HG02885 (cell line): Measurements from ENCODE around the gene PPM1G.
"Not testable (repeated sequence)": the region's sequence is repeated elsewhere in the genome, so short reads cannot be mapped to it uniquely, and the experiment has no call there.

Source experiments
- ATAC-seq: cut with Tn5 transposase; IDR thresholded peaks from one replicate; pipeline ENCODE4 v1.9.1; 2021; ENCODE audit warnings: mild to moderate bottlenecking; ENCODE audit not compliant: unreplicated experiment, poor library complexity

PPM1G gene, protein sequence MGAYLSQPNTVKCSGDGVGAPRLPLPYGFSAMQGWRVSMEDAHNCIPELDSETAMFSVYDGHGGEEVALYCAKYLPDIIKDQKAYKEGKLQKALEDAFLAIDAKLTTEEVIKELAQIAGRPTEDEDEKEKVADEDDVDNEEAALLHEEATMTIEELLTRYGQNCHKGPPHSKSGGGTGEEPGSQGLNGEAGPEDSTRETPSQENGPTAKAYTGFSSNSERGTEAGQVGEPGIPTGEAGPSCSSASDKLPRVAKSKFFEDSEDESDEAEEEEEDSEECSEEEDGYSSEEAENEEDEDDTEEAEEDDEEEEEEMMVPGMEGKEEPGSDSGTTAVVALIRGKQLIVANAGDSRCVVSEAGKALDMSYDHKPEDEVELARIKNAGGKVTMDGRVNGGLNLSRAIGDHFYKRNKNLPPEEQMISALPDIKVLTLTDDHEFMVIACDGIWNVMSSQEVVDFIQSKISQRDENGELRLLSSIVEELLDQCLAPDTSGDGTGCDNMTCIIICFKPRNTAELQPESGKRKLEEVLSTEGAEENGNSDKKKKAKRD

DNA sequence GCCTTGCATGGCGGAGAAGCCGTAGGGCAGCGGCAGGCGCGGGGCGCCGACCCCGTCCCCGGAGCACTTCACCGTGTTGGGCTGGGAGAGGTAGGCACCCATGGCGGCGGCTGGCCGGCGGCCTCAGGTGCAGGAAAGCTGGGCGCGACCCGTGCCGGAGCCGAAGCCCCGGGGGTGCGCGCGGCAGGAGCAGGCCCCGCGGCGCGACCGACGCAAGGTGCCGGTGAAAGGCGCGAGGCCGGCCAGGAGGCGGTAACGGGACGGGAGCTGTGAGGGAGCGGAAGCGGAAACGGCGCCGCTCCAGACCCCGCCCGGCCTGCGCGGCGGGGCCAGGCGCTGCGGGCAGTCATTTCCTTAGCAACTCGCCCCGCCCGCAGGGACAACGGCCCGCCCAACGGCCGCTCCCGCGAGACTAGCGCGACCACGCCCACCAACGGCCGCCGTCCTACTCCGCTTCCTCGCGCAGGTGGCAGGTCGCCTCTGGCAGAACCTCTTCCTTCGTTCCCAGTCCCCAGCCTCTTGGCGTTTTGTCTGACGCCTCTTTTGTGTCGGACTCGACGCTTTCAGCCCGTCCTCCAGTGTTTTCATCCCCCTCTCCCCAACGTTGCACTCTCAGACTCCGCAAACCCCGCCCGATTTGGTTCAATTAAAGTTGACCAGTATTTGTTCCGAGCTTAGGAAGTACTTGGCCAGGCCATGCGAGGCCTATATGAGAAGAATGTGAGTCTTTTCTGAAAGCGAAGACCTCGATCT is at the start of gene PPM1G:
PPM1G (minus strand) TSS at position 271 of the 753 bp plus-strand sequence; CDS start at position 102, 169 bp downstream.
- peak; percentile 96 for ATAC-seq

DNA sequence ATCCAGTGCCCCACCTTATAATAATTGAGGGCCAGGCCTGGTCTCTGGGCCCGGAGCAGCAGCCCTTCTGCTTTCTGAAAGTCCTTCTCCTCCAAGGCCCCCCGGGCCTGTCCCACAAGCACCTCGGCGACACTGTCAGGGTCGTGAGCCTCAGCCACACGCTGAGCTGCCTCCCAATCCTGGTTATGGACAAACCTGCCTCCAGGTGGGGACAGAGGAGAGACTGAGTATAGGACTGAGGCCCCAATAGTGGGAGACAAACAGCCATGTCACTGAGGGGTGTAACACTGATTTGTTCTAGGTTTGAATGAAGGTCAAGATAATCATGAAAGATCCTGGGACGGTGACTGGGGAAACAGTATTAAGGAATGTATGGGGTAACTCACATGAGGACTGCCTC is 44.6 kb upstream of the PPM1G start:
- ATAC-seq: no peak

DNA sequence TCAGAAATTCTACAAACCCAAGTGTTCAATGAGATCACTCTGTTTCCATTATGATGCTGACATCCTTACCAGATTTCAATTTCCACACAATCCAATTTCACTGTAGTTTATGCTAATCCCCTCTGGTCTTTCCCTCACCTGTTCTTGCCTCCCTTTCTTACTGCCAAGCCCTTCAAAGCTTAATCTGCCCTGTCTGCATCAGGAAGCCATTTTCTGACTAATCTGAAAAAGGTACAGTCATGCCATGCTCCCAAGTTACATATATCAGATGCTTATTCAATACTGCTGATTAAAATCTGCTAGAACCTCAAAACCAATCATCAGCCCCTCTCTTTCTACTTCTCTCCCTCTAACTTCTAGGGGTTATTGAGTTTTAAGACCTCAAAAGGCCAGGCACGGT is 41.7 kb upstream of the PPM1G start:
- ATAC-seq: no peak

DNA sequence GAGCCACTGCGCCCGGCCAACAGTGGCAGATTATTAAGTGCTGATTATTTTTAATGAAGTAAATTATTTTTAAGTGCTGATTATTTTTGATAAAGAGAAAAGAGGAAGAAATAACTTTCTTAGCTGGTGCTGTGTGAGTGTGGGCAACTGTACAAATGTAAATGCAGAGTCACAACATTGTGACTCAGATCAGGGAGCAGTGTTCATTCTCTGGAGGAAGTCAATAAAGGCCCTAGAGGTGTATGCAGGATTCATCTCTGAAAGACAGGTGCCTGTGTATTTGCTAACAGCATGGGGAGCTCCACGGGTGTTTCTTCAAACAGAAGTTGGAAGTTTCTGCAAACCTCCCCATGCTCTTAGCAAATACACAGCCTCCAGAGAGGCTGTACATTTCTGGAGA is 39.0 kb upstream of the PPM1G start:
- no peak for ATAC-seq

DNA sequence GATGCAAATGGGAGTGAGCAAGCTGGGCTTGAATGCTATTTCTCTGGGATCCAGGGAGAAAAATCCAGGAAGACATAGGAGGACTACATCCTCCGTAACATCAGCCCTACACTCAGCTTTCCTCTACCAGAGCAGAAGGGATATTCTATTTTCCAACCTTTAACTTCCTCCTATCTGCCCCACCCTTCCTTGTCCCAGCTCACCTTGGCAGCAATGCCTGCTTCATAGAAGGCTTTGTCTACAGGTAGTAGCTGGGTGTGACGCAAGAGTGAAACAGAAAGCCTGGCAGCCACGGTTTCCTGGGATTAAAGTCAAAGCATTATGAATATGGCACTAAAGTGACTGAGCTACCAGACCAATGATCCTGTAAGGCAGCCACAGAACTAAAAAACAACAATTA is 36.7 kb upstream of the PPM1G start:
- ATAC-seq: no peak

DNA sequence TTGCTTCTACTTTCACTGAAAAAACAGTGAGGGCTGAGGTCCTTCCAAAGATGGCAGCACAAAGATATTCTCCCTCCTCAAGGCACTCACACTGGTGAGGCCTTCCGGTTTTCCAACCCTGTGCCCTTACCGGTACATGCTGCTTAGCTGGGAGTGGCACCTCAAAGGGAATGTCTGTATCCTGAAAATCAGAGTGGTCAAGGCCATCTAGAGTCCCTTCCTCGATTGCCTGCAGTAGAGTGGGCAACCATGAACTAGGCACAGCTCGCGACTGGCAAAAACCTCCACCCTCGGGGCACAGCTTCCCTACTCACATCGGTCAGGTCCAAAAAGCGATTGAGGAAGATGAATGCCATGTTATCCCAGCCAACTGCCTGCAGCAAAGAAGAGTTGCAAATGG is 36.2 kb upstream of the PPM1G start:
- no peak for ATAC-seq

DNA sequence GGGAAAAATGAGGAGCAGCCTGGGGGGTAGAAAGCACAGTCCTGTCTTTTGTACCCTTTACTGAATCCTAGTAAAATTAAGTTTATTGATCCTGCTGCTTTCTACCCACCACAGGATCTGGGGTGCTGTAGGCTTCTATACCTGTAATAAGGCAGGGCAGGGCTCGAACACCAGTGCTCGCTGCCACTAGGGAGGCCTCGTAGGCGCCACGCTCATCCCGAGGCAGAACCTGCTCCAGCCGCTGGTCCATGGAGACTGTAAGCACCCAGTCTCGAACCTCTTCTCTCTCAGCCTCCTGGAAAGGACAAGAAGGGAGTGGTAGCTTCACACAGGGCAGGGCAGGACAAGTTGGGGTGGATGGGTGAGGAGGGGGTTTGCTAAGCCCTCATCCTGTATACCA is 35.8 kb upstream of the PPM1G start:
- ATAC-seq: no peak

DNA sequence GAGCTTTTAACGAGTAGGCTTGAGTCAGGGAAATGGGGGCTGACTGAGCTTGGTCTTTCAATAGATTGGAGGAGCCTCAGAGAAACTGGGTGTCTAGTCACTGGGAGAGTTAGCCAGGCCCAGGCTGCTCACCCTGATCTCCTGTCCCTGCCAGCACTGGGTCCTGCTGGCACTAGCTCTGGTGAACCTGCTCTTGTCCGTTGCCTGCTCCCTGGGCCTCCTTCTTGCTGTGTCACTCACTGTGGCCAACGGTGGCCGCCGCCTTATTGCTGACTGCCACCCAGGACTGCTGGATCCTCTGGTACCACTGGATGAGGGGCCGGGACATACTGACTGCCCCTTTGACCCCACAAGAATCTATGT is 33.5 kb upstream of the PPM1G start:
- no peak for ATAC-seq

DNA sequence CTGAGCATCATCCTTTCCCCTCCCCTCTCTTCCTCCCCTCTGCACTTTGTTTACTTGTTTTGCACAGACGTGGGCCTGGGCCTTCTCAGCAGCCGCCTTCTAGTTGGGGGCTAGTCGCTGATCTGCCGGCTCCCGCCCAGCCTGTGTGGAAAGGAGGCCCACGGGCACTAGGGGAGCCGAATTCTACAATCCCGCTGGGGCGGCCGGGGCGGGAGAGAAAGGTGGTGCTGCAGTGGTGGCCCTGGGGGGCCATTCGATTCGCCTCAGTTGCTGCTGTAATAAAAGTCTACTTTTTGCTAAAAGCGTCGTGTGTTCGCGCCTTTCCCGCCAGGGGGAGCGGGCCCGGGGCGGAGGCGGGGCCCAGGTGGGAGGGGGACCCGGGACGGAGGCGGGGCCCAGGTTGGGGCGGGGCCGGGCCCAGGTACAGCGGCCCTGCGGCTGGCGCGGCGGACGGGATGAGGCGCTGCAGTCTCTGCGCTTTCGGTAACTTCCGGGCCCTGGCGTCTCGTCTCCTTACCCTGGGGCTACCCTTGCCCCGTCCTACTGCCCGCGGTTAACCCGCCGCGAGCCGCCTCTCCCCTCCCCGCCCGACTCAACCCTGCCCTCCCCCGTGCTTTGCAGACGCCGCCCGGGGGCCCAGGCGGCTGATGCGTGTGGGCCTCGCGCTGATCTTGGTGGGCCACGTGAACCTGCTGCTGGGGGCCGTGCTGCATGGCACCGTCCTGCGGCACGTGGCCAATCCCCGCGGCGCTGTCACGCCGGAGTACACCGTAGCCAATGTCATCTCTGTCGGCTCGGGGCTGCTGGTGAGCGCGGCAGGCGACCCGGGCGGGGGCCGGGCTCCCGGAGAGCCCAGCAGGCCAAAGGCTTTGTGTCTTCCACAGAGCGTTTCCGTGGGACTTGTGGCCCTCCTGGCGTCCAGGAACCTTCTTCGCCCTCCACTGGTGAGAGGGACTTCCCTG is 32.8 kb upstream of the PPM1G start, which contains the start of gene KRTCAP3:
KRTCAP3 (plus strand) TSS at position 424 of the 962 bp plus-strand sequence; CDS start at position 456, 32 bp downstream.
- no peak for ATAC-seq

DNA sequence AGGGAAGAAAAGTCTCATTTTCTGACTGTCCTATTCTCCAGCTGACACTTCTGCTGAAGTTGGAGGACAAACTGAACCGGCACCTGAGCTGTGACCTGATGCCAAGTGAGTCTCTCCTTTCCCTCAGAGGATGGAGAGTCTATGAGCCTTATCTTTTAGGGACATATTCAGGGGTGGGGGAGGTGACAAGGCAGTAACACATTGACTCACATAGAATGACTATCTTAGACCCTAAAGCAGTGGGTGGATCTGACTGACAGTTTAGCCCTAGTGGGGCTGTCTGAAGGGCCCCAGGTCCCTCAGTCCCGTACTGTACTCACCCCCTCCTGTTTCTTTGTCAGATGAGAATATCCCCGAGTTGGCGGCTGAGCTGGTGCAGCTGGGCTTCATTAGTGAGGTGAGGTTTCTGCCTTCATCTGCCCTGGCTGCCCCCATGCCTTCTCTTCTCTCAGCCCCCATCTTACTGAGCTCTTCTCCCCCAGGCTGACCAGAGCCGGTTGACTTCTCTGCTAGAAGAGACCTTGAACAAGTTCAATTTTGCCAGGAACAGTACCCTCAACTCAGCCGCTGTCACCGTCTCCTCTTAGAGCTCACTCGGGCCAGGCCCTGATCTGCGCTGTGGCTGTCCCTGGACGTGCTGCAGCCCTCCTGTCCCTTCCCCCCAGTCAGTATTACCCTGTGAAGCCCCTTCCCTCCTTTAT is 32.0 kb upstream of the PPM1G start:
- ATAC-seq: no peak

DNA sequence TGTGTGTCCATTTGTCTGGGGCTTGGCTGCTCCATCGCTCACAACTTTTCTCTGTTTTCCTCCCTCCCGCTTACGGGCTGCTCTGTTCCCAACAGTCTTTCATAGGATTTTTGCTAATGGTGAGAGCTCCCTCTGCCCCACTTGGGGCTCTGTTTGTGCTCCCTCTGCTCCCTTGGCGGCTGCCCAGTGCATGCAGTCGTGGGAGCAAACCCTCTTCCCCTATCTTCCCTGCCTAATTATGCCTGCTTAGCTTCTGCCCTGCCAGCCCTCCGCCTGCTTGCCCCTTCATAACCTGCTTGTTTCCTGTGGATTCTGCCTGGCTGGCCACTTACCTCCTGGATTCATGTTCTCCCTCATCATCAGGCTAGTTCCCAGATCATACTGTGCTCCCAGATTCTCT is 26.2 kb upstream of the PPM1G start:
- ATAC-seq: no peak

DNA sequence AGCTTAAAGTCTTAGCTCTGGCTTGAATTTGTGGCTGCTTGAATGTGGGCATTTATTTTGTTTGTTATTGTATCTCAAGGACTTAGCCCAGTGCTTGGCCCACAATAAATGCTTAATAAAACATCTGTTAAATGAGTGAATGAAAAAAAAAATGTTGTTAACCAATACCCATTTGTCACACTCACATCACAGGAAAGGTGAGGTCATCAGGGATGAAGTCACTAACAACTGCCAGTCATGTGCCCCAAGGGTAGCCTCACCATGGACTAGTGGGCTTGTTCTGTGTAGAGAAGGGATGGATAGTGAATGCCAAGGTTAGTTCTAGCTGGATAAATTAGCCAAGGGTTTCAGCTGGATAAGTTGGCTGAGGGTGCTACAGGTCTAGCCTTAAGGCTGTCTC is 22.0 kb upstream of the PPM1G start:
- ATAC-seq: no peak

DNA sequence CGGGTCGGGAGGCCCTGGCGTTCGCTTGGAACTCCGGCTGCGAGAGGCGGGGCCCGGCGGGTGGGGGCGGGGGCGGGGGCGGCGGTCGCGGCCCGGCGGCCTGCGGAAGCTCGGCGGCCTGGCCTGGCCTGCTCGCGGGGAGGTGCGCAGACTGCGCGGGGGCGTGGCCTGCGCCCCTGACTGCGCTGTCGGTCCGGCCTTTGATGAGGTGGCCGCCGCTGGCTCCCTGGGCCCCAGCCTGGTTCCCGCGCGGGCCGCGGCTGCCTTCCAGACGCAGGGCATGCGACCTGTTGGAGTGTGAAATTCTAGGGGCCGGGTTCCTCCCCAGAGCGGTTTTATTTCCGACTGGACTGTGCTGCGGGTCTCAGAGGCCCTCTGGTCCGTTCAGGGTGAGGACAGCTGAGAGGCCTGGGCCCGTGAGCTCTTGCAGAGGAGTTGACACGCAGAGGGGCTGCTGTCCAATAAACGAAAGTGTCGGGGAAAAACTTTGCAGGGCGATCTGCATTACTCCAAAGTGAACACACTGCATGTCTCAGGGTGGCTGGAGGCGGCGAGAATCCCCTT is 19.7 kb upstream of the PPM1G start:
- ATAC-seq: peak; percentile 76

DNA sequence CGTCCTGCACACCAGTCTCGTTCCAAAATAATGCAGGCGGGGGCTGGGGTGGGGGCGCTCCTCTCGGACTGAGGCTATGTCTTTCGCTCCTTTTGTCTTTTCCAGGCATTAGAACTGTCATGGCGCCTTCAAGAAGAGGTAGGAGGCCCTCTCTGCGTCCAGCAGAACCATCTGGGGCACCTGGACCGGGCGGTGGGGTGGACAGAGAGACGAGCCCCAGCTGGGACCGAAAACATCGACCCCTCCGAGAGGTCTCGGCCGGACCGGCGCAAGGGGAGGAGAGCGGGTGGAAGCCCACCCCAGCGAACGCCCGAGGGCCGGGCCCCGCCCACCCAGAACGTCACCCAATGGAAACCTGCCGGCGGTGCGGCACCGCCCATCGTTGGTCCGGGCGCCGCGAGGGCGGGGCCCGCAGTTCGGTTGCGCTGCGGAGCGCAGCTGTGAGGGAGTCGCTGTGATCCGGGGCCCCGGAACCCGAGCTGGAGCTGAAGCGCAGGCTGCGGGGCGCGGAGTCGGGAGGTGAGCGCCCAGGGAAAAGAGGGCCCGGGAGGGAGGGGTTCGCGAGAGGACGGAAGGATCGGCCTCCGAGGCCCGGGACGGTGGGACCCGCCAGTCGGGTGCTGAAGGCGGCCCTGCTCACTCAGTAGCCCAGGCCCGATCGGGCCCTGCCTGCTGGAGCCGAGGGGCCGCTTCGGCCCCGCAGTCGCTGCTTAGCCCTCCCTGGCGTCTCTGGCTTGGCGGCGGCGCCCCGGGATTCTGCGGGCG is 19.0 kb upstream of the PPM1G start, which contains the start of gene NRBP1:
NRBP1 (plus strand) TSS at position 419 of the 765 bp plus-strand sequence. CDS start 4,643 bp downstream, outside the sequence.
- ATAC-seq: peak; percentile 87

DNA sequence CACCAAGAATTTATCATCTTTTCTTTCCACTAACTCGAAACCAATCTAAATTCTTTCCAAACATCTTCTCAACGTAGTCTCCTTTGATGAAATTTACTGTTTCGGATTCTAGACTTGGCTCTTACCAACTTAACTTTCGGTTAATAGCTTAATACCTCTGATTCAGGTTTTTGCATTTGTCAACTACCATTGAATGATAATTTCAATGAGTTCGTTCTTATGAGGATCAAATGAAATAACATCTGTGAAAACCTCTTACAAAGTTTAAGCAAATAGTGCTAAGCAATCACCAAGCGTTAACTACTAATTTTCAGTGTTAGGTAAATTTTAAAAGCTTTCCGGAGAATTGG is 18.4 kb upstream of the PPM1G start:
- no peak for ATAC-seq

DNA sequence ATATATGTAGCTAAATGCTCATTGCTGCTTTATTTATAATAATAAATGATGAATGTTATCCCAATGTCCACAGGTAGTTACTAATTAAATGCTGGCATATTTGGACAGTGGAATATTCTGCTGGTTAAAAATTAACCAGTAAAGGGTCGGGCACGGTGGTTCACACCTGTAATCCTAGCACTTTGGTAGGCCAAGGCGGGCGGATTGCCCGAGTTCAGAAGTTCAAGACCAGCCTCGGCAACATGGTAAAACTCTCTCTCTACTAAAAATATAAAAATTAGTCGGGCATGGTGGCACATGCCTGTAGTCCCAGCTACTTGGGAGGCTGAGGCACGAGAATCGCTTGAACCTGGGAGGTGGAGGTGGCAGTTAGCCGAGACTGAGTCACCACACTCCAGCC is 15.6 kb upstream of the PPM1G start:
- ATAC-seq: not testable (repeated sequence)

DNA sequence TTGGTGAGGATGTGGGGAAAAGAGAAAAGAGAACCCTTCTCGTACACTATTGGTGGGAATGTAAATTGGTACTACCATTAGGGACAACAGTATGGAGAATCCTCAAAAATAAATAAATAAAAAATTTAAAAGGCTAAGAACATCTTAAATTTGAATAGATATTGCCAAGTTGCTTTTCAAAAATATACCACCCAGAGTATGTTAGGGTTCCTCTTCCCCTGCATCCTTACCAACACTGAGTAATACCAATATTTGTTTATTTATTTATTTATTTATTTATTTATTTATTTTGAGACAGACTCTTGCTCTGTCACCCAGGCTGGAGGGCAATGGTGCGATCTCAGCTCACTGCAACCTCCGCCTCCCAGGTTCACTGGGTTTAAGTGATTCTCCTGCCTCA is 13.6 kb upstream of the PPM1G start:
- no peak for ATAC-seq

DNA sequence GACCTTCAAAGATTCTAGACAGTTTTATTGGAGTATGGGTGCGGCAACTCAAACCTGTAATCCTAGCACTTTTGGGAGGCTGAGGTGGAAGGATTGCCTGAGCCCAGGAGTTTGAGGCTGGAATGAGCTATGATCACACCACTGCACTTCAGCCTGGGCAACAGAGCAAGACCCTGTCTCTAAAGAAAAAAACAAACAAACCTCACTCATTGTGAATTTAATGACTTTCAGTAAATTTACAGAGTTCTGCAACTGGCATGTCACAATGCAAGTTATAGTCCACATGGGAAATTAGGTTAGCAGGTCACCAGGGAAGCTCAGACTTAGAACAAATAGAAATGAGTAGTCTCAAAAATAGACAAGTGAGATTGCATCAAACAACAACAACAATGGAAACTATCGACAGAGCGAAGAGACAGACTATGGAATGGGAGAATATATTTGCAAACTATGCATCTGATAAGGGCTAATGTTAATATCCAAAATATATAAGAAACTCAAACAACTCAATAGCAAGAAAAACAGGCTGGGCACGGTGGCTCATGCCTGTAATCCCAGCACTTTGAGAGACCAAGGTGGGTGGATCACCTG is 12.4 kb upstream of the PPM1G start:
- no peak for ATAC-seq
